ENCODE data around the gene CCL22.
A peak's percentile ranks its signal among the peaks of the same experiment; 100 is the strongest.
"Not testable (repeated sequence)": the region's sequence is repeated elsewhere in the genome, so short reads cannot be mapped to it uniquely, and the experiment has no call there.

The CCL22 gene

GRCh38 chr16:57348327-57348726 lies 10.3 kb upstream of the CCL22 start:
- no peak for DNase-seq

- no peak for DNase-seq
Measured at GRCh38 chr16:57349212-57350031, 9.2 kb upstream of the CCL22 start.

GRCh38 chr16:57352636-57353047 lies 5.9 kb upstream of the CCL22 start:
- DNase-seq: no peak

GRCh38 chr16:57354311-57354710 lies 4.3 kb upstream of the CCL22 start:
- DNase-seq: no peak

- DNase-seq: no peak
Measured at GRCh38 chr16:57355898-57356414, 2.6 kb upstream of the CCL22 start.

- DNase-seq: no peak
Measured at GRCh38 chr16:57356547-57356946, 2.0 kb upstream of the CCL22 start.

GRCh38 chr16:57357330-57358085 lies 1.1 kb upstream of the CCL22 start:
- DNase-seq: no peak

GRCh38 chr16:57358086-57358420 lies 530 bp upstream of the CCL22 start:
- no peak for DNase-seq

- no peak for DNase-seq
Measured at GRCh38 chr16:57360321-57360935, 1.8 kb downstream of the CCL22 start.

GRCh38 chr16:57361404-57361803 lies 2.8 kb downstream of the CCL22 start:
- DNase-seq: no peak

GRCh38 chr16:57364143-57364542 lies 5.6 kb downstream of the CCL22 start:
- no peak for DNase-seq

- DNase-seq: no peak
Measured at GRCh38 chr16:57366544-57367040, 8.0 kb downstream of the CCL22 start.

- peak; percentile 26 for DNase-seq
Measured at GRCh38 chr16:57367116-57367752, 8.7 kb downstream of the CCL22 start.

GRCh38 chr16:57371494-57372371 lies 13.2 kb downstream of the CCL22 start:
- no peak for DNase-seq

- DNase-seq: peak; percentile 42
Measured at GRCh38 chr16:57372372-57373116, 14.0 kb downstream of the CCL22 start, which contains the start of gene CX3CL1. Gene CX3CL1, plus strand, starts transcription at chr16:57372490. Its CDS starts 79 bp downstream, at chr16:57372569.

GRCh38 chr16:57373117-57373947 lies 14.7 kb downstream of the CCL22 start:
- DNase-seq: no peak

- no peak for DNase-seq
Measured at GRCh38 chr16:57374067-57374534, 15.5 kb downstream of the CCL22 start.

GRCh38 chr16:57374925-57375465 lies 16.4 kb downstream of the CCL22 start:
- DNase-seq: not testable (repeated sequence)

GRCh38 chr16:57376313-57376818 lies 17.8 kb downstream of the CCL22 start:
- no peak for DNase-seq

All from EL (cell line).